GM23248 (cell line): Measurements from ENCODE around the gene CEP131. TPM values are rescaled to one million over a fixed set of nuclear protein-coding genes. Genes with fewer than 3 reads are reported as not detected.

ENCODE experiments used
- DNase-seq: peaks from one replicate; pipeline ENCODE4 v3.0.0-alpha.2; 2015
- H2AFZ ChIP-seq: fragments of 200-600 bp; sonication (generic); 2 replicates; pipeline ENCODE4 v1.6.1; 2016; ENCODE audit warnings: antibody characterized with exemption
- H3F3A ChIP-seq: fragments of 200-600 bp; sonication (generic); 2 replicates; pipeline ENCODE4 v1.6.1; 2016; ENCODE audit warnings: mild to moderate bottlenecking, antibody characterized with exemption, mixed run types; ENCODE audit not compliant: insufficient read depth
- H3K27ac ChIP-seq: fragments of 200-600 bp; sonication (generic); 2 replicates; pipeline ENCODE4 v1.5.1; 2016; ENCODE audit warnings: mild to moderate bottlenecking
- H3K27me3 ChIP-seq: fragments of 200-600 bp; sonication (generic); replicated peaks from 2 replicates; pipeline ENCODE4 v1.6.1; 2016; ENCODE audit warnings: mild to moderate bottlenecking; ENCODE audit not compliant: insufficient read depth
- H3K36me3 ChIP-seq: fragments of 200-600 bp; sonication (generic); 2 replicates; pipeline ENCODE4 v1.6.1; 2016; ENCODE audit warnings: low read depth, mild to moderate bottlenecking
- H3K4me1 ChIP-seq: fragments of 200-600 bp; sonication (generic); 2 replicates; pipeline ENCODE4 v1.6.1; 2016; ENCODE audit warnings: mild to moderate bottlenecking; ENCODE audit not compliant: insufficient read depth
- H3K4me2 ChIP-seq: fragments of 200-600 bp; sonication (generic); one replicate; pipeline ENCODE4 v1.6.1; 2016; ENCODE audit warnings: mild to moderate bottlenecking; ENCODE audit not compliant: unreplicated experiment
- H3K4me3 ChIP-seq: fragments of 200-600 bp; sonication (generic); 2 replicates; pipeline ENCODE4 v1.5.1; 2016; ENCODE audit warnings: mild to moderate bottlenecking
- H3K79me2 ChIP-seq: fragments of 200-600 bp; sonication (generic); 2 replicates; pipeline ENCODE4 v1.6.1; 2016; ENCODE audit warnings: mild to moderate bottlenecking; ENCODE audit not compliant: insufficient read depth
- H3K9ac ChIP-seq: fragments of 200-600 bp; sonication (generic); 2 replicates; pipeline ENCODE4 v1.6.1; 2016; ENCODE audit warnings: mild to moderate bottlenecking
- H3K9me2 ChIP-seq: fragments of 200-600 bp; sonication (generic); 2 replicates; pipeline ENCODE4 v1.6.1; 2016; ENCODE audit warnings: mixed run types, mild to moderate bottlenecking, moderate library complexity; ENCODE audit not compliant: insufficient read depth
- H3K9me3 ChIP-seq: fragments of 200-600 bp; sonication (generic); one replicate; pipeline ENCODE4 v1.6.1; 2017; ENCODE audit warnings: low read depth
- H4K20me1 ChIP-seq: fragments of 200-600 bp; sonication (generic); 2 replicates; pipeline ENCODE4 v1.6.0; 2016; ENCODE audit not compliant: insufficient read depth
- EZH2 ChIP-seq: fragments of 200-600 bp; sonication (generic); IDR thresholded peaks from 2 replicates; pipeline ENCODE4 v1.6.1; 2018; ENCODE audit warnings: antibody characterized with exemption, mild to moderate bottlenecking; ENCODE audit not compliant: insufficient read depth, poor library complexity, severe bottlenecking
- EZH2phosphoT487 ChIP-seq: fragments of 200-600 bp; sonication (generic); IDR thresholded peaks from 2 replicates; pipeline ENCODE4 v1.6.1; 2018; ENCODE audit warnings: antibody characterized with exemption, moderate library complexity, mild to moderate bottlenecking, low read depth; ENCODE audit not compliant: insufficient read depth
- WGBS, 2 experiments: methylation state at CpG; one replicate each; pipeline ENCODE4 v1.1.6; 2015 to 2017; ENCODE audit warnings: low lambda C conversion rate in 2 of 2, low coverage in 1 of 2; ENCODE audit errors: missing lambda C conversion rate in 2 of 2; 5-methylcytosine and 5-hydroxymethylcytosine counted together
- in situ Hi-C: fragments of 300-500 bp; cut with MboI; formaldehyde crosslinking; loops from 2 replicates; pipeline ENCODE4 v1.15.0; 2020
- polyA plus RNA-seq: library from polyadenylated mRNA; unstranded; fragments of >200 nt; fragmentation: Nextera tagmentation; extraction: Ambion mirVana; gene quantifications from 2 replicates; pipeline ENCODE4 v1.2.1, GENCODE V29; 2016
- total RNA-seq: library from RNA; depleted of rRNA; stranded (reverse); fragments of >200 nt; shearing (Covaris generic); gene quantifications from 2 replicates; pipeline ENCODE4 v1.2.3, GENCODE V29; 2014

CEP131 gene
- total and polyA plus RNA-seq, 2 experiments from 2014 or later = 5.6 to 8.0 TPM

DNA sequence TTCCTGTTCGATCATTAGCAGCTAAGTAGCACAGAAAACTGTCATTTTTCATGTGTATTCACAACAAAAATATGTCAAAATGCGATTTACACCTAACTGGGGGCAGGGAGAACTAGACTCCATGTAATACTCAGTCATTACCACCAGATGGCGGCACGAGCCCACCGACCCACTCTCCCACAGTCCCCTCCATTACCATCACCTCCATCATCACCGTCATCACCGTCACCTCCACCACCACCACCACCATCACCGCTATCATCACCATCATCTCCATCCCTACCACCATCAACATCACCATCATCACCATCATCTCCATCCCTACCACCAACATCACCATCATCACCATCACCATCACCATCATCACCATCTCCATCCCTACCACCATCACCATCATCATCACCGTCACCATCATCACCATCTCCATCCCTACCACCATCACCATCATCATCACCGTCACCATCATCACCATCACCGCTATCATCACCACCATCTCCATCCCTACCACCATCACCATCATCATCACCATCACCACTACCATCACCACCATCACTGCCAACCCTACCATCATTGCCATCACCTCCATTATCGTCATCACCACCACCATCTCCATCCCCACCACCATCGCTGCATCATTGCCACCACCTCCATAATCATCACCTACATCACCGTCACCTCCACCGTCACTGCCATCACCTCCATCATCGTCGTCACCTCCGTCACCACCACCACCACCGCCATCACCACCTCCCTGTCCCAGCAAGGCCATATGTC is 30.8 kb upstream of the CEP131 start:
- no peak overlapping the region for H3K9ac ChIP-seq
- in situ Hi-C loops = no loop called here
- H3K27me3 ChIP-seq = no peaks in the 10 kb centered on the region
- H3K4me2 ChIP-seq = no peak overlapping the region
- WGBS, 2 experiments = 53 to 58% methylated on average over 18 to 19 of the region's 19 CpGs
- H2AFZ ChIP-seq = no peak overlapping the region
- no peaks in the 10 kb centered on the region for H3K9me3 ChIP-seq
- peak; percentile 42 for DNase-seq
- H3K4me3 ChIP-seq = no peak overlapping the region
- H3K27ac ChIP-seq = no peak overlapping the region
- no peak for TF ChIP-seq EZH2
- H3K4me1 ChIP-seq = no peaks in the 10 kb centered on the region
- peaks cover 7% of the 10 kb centered on the region; the same call in 1 of the 2 replicates for H3K79me2 ChIP-seq
- H3K9me2 ChIP-seq = no peaks in the 10 kb centered on the region
- no peaks in the 10 kb centered on the region for H3K36me3 ChIP-seq
- no peaks in the 10 kb centered on the region for H3F3A ChIP-seq
- no peaks in the 10 kb centered on the region for H4K20me1 ChIP-seq

DNA sequence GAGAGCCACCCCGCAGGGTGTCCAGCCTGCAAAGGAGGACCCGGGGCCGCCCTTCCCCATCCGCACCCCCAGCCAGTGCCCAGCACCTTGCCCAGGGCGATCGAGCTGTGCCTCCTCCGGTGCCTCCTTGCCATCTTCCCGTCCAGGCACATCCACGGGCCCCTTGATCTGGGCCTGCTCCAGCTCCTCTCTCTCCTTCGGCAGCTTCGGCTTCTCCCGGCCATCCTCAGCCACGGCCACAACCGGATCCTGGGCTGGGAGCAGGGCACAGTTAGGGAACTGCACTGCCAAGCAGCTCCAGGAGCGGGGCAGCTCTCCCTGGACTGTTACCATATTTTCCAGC is 30.2 kb upstream of the CEP131 start:
- H3K27ac ChIP-seq = no peak overlapping the region
- H3K79me2 ChIP-seq = peaks cover 7% of the 10 kb centered on the region; the same call in 1 of the 2 replicates
- DNase-seq = no peak
- no peak overlapping the region for H3K9ac ChIP-seq
- in situ Hi-C loops = no loop called here
- TF ChIP-seq EZH2phosphoT487 = no peak
- TF ChIP-seq EZH2 = no peak
- H4K20me1 ChIP-seq = no peaks in the 10 kb centered on the region
- H3K4me2 ChIP-seq = no peak overlapping the region
- H3K27me3 ChIP-seq = no peaks in the 10 kb centered on the region
- no peak overlapping the region for H2AFZ ChIP-seq
- no peaks in the 10 kb centered on the region for H3K36me3 ChIP-seq
- no peaks in the 10 kb centered on the region for H3F3A ChIP-seq
- no peaks in the 10 kb centered on the region for H3K9me2 ChIP-seq
- no peak overlapping the region for H3K4me3 ChIP-seq
- 68 to 73% methylated on average over 15 of the region's 15 CpGs for WGBS, 2 experiments
- no peaks in the 10 kb centered on the region for H3K9me3 ChIP-seq
- H3K4me1 ChIP-seq = no peaks in the 10 kb centered on the region

DNA sequence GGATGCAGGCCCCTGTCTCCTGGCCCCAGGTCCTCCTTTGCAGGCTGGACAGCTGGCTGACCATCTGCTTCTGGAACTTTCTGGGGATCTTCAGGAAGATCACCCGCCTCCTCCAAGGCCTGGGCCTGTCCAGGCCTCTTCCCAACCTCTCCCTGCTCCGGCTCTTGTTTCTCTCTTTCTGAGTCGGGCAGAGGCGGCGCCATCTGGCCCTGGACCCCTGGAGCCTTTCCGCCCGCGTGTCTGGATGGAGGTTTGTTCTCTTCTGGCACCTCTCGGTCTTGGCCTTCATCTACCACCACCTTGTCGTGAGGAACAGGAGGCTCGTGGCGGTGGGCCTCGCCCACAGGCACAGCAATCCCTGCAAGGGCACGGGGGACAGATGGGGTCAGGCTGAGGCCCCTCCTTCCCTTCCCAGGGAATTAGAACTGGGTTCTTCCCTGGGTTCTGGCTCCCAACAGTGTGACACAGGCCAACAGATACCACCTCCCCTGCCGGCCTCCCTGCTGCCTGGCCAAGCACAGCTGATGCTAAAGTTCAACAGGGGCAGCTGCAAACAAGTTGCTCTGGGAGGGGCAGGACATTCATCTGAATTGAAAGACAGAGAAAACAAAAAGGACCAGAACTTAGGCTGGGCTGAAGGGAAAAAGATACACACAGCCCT is 29.7 kb upstream of the CEP131 start:
- H3F3A ChIP-seq = no peaks in the 10 kb centered on the region
- H3K4me1 ChIP-seq = no peaks in the 10 kb centered on the region
- no peak overlapping the region for H2AFZ ChIP-seq
- WGBS, 2 experiments = 83 to 93% methylated on average over 13 to 15 of the region's 15 CpGs
- TF ChIP-seq EZH2 (no peak), EZH2phosphoT487 (no peak)
- no peak overlapping the region for H3K27ac ChIP-seq
- no peak overlapping the region for H3K4me2 ChIP-seq
- no peak overlapping the region for H3K4me3 ChIP-seq
- no peak for DNase-seq
- in situ Hi-C loops = no loop called here
- H4K20me1 ChIP-seq = no peaks in the 10 kb centered on the region
- no peaks in the 10 kb centered on the region for H3K36me3 ChIP-seq
- no peaks in the 10 kb centered on the region for H3K9me2 ChIP-seq
- H3K9me3 ChIP-seq = no peaks in the 10 kb centered on the region
- H3K27me3 ChIP-seq = no peaks in the 10 kb centered on the region
- H3K9ac ChIP-seq = no peak overlapping the region
- peaks cover 7% of the 10 kb centered on the region; the same call in 1 of the 2 replicates for H3K79me2 ChIP-seq

DNA sequence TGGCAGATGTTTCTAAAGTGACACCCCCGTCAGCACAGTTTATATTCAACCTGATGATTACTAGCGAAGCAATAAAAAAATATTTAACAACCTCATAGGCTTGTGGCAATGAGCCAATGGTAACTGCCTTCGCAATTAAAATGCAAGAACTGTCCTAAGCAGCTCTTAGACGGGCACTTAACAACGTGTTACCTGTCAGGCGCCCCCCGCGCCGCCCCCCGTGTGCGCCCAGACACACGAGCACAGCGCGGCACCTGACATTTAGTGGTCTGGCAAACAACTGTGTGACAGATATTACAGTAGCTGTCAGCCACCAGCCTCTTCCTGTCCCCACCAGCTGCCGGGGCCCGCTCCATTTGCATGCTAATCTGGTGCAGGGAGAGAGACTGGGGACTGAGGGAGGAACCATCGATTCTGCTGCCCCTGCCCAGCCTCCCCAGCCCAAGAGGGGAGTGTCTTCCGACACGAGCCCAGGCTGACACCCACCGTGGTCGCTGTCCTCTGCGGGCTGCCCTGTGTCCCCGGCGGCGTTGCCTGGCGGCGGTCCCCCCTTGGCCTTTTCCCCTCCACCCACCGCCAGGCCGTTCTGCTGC is 29.0 kb upstream of the CEP131 start:
- H3K79me2 ChIP-seq = peaks cover 7% of the 10 kb centered on the region; the same call in 1 of the 2 replicates
- H3K9ac ChIP-seq = no peak overlapping the region
- no peaks in the 10 kb centered on the region for H3K36me3 ChIP-seq
- no peak overlapping the region for H3K27ac ChIP-seq
- no peaks in the 10 kb centered on the region for H4K20me1 ChIP-seq
- no peaks in the 10 kb centered on the region for H3K9me2 ChIP-seq
- 89% methylated on average over 28 to 29 of the region's 29 CpGs for WGBS, 2 experiments
- H3K4me3 ChIP-seq = no peak overlapping the region
- H3F3A ChIP-seq = no peaks in the 10 kb centered on the region
- H3K27me3 ChIP-seq = no peaks in the 10 kb centered on the region
- H2AFZ ChIP-seq = no peak overlapping the region
- in situ Hi-C loops = no loop called here
- no peaks in the 10 kb centered on the region for H3K9me3 ChIP-seq
- no peak for DNase-seq
- no peaks in the 10 kb centered on the region for H3K4me1 ChIP-seq
- no peak overlapping the region for H3K4me2 ChIP-seq
- TF ChIP-seq EZH2phosphoT487 (no peak), EZH2 (no peak)
